CD4-positive, alpha-beta T cell treated with Interleukin-10 for 1 hour (primary cell): Measurements from ENCODE around the gene SRD5A2.
"Not testable (repeated sequence)": the region's sequence is repeated elsewhere in the genome, so short reads cannot be mapped to it uniquely, and the experiment has no call there.

Experiments
- DNase-seq: peaks from one replicate; pipeline ENCODE4 v3.0.0-alpha.2; 2020

Gene SRD5A2

DNA sequence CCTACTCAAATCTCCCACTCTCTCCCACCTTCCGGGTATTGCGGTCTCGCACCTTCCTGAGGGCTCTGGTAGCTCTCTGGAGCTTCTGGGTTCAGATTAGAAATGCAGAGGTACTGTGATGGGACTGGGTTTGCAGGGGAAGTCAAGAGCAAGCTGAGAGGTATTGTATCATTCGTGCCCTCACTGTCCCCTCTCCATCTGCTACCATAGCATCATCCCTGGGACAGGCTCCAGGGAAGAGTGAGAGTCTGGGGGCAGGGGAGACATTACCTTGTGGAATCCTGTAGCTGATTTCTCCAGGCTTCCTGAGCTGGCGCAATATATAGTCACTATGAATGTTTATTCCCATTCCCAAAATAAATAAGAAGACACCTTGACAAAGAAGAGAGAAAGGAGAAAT is 49.6 kb downstream of the SRD5A2 start:
- DNase-seq: no peak

- no peak for DNase-seq
Observed at GRCh38 chr2:31529256-31529655, 51.5 kb downstream of the SRD5A2 start.

GRCh38 chr2:31528823-31529222 is 51.9 kb downstream of the SRD5A2 start:
- DNase-seq: no peak

DNA sequence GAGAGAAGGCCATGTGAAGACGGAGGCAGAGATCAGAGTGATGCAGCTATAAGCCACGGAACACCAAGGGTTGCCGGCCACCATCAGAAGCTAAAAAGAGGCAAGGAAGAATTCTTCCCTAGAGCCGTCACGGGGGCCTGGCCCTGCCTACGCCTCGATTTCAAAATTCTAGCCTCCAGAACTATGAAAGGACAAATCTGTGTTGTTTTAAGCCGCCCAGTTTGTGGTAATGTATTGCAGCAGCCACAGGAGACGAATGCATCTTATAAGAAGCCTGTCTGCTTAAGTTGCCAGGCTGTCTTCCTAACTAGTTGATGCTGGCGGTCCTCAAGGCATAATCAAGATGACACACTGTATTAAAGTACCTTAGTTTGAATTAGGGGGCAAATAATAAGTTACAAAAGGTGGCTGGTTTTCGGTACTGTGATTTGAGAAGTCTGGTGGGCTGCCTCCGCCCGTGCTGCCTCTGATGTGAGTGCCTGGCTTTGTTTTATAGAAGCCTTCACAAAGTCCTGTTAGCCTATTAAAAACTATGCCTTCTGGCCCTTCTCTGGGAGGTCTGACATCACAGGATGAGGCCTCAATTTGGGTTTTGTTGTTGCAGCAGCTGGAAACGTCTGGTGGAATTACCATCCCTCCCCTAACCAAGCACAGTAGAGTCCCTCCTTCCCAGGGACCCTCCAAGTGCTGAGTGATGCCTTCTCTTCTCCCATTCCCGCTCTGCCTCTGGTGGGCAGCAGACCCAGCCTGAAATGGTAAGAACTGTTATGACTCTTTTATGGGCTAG is 53.6 kb downstream of the SRD5A2 start:
- no peak for DNase-seq

DNA sequence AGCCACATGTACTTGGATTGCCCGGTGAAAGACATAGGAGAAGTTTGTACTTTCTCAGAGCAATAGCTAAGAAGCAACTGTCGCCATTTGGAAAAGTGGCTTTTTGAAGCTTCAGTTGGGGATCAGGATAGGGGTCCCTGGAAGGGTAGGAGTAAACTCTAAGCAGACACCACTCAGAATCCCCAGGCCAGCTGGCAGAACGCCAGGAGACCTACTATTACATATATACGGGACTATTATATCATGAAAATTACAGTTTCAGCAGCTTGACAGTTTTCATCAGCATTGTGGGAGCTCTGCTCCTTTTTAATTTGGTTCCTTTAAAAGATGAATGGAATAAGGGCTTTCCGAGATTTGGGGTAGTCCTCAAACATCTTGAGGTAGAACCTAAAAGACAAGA is 54.9 kb downstream of the SRD5A2 start:
- no peak for DNase-seq

DNA sequence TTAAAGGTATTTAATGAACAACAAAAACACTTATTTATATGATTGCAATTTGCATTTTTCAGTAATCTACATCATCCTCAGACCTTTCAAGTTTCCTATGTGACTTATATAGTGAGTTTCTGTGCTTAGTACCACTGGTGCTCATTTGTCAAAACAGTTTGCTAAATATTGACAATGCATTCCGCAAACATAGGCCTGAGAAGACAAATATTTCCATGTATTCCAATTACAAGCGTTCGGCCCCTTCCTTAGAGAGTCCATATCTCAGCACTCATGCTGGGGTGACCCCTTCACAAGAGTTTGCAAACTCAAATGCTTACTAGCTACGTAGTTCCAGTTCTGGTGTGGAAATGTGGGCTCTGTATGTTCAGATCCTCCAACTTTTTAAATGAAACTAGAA is 56.1 kb downstream of the SRD5A2 start:
- DNase-seq: no peak

- peak; percentile 60 for DNase-seq
Observed at GRCh38 chr2:31523871-31524492, 56.8 kb downstream of the SRD5A2 start.

DNA sequence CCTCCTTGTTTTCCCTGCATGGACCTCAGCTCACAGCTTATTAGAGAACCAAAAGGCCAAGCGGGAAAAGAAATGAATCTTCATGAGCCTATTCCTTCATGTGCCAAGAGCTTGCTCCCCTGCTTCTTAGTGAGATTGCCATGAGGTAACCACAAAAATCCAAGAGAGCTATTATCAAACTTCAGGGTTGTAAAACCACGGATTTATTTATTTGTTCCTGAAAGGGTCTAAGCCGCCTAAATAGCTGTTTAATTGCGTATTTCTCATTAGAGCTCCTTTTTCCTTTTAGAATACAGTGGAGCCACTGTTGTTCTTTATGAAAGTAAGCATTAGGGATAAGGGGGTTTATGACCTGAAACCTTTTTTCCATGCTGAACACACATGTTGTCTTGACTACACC is 58.0 kb downstream of the SRD5A2 start:
- no peak for DNase-seq

DNA sequence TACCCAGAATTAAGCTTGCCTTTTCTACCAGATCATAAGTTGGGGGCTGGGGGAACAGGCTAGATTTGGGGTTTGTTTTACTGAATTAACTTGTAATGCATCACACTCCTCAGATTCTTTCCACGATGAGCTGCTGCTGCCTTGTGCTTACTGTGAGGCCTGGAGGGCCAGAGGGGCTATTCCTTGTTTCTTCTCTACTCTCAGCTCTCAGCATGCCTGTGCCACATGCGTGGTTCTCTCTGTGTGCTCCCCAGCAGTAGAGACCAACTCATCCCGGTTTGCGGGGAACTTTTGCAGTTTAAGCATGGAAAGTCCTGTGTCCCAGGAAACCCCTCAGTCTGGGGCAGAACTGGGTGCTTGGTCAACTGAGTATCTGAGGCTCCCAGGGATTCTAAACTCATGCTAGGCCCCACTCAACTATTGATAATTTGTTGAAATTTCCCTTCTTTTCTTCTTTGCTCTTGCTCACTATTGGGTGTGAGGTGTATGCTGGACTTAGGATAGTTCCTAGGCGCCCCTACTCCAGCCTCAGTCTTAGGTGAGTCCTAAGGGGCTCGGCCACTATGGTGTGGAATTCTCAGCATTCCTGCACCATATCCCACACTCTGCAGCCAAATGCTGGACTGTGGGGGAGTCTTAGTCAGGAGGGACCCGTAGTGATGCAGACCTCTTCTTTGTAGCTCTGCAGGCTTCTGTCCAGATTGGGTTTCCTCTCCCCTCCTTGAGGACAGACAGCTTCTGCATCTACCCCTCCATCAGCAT is 63.1 kb downstream of the SRD5A2 start:
- DNase-seq: no peak

DNA sequence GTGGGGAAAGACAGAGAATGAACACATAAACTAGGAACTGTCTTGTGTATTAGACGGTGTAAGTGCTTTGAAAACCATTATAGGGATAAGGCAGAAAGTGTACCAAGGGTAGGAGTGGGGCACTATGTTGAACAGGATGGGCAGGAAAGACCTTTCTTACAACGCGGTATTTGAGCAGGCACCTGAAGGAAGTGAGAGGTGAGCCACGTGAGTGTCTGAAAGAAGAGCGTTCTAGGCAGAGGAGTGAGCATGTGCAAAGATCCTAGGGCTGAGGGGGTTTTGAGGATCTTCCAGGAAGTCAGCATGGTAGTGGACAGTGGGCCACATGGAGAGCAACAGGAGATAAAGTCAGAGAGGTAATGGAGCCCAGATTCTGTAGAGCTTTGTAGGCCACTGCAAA is 65.2 kb downstream of the SRD5A2 start:
- DNase-seq: no peak

DNA sequence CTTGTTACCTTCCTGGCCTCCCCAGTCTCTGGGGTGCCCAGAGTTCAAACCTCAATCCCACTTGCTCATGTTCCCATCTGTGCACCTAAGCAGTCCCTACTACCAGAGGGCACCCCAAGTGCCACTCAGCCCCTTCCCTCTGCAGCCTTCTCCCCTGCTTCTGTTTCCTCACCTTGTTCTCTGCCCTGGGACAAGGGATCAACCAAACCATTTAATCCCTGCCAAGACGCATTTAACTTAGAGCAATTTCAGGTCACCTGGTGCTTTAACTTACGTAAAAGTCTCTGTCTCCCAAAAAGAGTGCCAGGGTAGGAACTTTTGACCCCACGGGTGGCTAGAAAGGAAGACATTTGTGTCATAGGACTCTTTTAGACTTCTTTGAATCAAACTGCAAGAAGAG is 67.2 kb downstream of the SRD5A2 start:
- DNase-seq: no peak

DNA sequence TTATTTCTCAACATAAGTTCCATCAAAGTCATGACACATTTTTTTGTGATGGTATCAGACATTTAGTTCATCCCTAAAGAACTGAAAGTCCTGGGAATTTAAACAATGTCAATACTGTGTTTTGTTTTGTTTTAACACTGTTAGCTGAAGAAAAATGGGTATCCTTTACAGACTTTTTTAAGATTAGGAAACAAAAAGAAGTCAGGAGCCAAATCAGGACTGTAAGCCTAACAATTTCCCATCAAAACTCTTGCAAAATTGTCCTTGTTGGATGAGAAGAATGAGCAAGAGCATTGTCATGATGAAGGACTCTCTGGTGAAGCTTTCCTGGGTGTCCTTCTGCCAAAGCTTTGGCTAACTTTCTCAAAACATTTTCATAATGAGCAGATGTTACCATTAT is 69.4 kb downstream of the SRD5A2 start:
- no peak for DNase-seq

- no peak for DNase-seq
Observed at GRCh38 chr2:31505111-31505510, 75.6 kb downstream of the SRD5A2 start.

DNA sequence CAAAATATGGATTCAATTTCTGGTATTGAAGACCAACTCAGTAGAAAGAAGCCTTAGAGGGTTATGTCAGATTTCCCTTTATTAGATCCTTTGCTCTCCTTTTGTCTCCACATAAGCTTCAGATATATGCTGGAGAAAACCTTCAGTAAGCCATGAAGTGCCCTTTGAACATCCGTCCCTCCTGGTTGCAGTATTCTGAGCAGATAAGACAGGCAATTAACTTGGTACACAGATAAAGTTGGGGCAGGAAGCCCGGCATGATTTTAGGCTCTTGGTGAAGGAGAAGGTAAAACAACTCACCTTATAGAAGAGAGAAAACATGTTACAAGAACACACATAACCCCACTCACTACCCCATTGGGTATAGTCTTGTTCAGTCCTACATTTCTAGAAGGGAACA is 76.4 kb downstream of the SRD5A2 start:
- no peak for DNase-seq

- DNase-seq: not testable (repeated sequence)
Observed at GRCh38 chr2:31496451-31496874, 84.3 kb downstream of the SRD5A2 start.

DNA sequence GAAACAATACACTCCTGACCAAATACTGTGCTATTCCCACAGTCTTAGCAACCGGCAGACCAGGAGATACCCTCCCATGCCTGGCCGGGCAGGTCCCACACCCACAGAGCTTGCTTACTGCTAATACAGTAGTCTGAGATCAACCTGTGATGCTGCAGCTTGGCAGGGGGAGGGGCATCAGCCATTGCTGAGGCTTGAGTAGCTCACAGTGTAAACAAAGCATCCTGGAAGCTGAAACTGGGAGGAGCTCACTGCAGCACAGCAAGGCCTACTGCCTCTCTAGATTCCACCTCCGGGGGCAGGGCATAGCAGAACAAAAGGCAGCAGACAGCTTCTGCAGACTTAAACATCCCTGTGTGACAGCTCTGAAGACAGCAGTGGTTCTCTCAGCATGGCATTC is 91.4 kb downstream of the SRD5A2 start:
- DNase-seq: not testable (repeated sequence)

DNA sequence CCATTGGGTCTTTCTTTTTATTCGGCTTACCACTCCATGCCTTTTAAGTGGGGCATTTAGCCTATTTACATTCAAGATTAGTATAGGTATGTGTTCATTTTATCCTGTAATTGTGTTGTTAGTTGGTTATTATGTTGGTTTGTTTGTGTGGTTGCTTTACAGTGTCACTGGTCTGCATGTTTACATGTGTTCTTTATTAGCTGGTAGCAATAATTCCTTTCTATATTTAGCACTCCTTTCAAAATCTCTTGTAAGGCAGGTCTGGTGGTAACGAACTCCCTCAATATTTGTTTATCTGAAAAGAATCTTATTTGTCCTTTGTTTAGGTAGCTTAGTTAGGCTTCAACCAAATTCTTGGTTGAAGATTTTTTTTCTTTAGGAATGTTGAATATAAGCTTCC is 97.5 kb downstream of the SRD5A2 start:
- no peak for DNase-seq

DNA sequence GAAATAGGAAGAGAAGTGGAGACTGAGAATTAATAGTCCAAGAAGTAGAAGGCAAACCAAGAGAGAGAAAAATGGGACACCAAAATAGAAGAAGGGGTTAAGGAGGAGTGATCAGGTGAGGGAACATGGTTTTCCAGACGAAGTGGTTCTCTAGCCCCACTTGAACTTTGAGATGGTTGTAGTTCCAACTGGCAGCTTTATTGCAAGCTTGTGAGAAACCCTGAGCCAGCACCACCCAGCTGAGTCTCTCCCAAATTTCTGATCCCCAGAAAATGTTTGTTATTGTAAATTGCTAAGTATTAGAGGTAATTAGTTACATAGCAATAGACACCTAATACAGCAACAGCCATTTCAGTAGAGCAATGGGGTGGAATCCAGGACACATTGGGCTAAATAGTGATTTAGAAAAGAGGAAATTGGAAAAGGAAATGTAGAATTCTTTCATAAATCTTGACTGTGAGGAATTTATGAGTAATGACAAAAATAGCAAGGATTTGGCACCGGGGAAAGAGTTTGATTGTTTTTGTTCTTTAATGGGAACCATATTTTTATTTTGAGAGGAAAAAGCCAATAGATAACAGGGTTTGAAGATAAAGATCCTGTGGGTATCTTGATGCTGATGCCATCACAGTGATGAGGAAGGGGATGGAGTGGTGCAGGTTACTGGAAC is 104.1 kb downstream of the SRD5A2 start:
- DNase-seq: no peak

GRCh38 chr2:31475692-31476091 is 105.0 kb downstream of the SRD5A2 start:
- no peak for DNase-seq

DNA sequence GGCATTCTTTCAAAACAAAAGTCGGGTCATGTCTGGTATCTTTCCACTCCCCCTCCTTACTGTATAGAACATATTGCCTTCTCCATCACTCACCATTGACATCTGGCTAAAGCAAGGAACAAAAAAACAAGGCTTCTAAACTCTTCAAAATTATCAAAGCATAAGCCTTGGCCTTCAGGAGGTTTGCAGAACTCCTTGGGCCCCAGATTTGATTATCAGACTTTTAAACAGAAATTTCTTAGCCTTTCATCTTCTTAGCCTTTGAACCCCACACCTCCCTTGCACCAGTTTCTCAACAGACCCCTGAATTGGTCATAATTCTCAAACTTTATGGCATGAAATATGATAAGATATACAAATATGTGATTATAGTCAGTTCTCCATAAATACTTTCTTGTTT is 106.4 kb downstream of the SRD5A2 start:
- no peak for DNase-seq
